Stimulated activated naive CD8-positive, alpha-beta T cell treated with anti-CD3 and anti-CD28 coated beads, Interleukin-15, amount 100 ng/mL, for 72 hours (primary cell): Measurements from ENCODE around the gene TCF15.

Experiments
- ATAC-seq: fragments of 150-1000 bp; cut with Tn5 transposase; 2 replicates; pipeline ENCODE4 v1.10.0; 2021; ENCODE audit warnings: mild to moderate bottlenecking, moderate library complexity
- DNase-seq, 2 donors: peaks; one replicate each; pipeline ENCODE4 v3.0.0; 2021 to 2022
- H3K27ac Mint-ChIP-seq, 2 donors: one replicate each; pipeline ENCODE4 v1.8.0; 2022; ENCODE audit warnings: mild to moderate bottlenecking in 2 of 2, mixed read lengths in 2 of 2, moderate library complexity in 2 of 2
- H3K27me3 Mint-ChIP-seq: one replicate; pipeline ENCODE4 v1.8.0; 2022; ENCODE audit warnings: mixed read lengths
- H3K4me1 Mint-ChIP-seq: one replicate; pipeline ENCODE4 v1.8.0; 2022; ENCODE audit warnings: mild to moderate bottlenecking, mixed read lengths
- H3K4me3 Mint-ChIP-seq, 2 donors: one replicate each; pipeline ENCODE4 v1.8.0; 2022; ENCODE audit warnings: mild to moderate bottlenecking in 2 of 2, mixed read lengths in 2 of 2, moderate library complexity in 1 of 2
- H3K9me3 Mint-ChIP-seq, 2 donors: one replicate each; pipeline ENCODE4 v1.8.0; 2022; ENCODE audit warnings: mixed read lengths in 2 of 2

TCF15 gene

GRCh38 chr20:561437-562231 lies 48.5 kb downstream of the TCF15 start:
- Mint-ChIP-seq H3K4me1 (no peaks in the 10 kb centered on the region), H3K4me3 (no peak overlapping the region), H3K27me3 (peaks cover 26% of the 10 kb centered on the region), H3K9me3 (no peaks in the 10 kb centered on the region), H3K27ac (no peak overlapping the region)
- ATAC-seq (peak; percentile 82), DNase-seq (peak; percentile 48 to 59)

- Mint-ChIP-seq H3K4me1 (no peaks in the 10 kb centered on the region), H3K9me3 (no peaks in the 10 kb centered on the region), H3K27ac (no peak overlapping the region), H3K27me3 (peaks cover 26% of the 10 kb centered on the region), H3K4me3 (no peak overlapping the region)
- DNase-seq, result no peak
- no peak for ATAC-seq
These were observed 49.4 kb downstream of the TCF15 start for GRCh38 chr20:560680-561079.

- ATAC-seq (no peak), DNase-seq (no peak)
- no peaks in the 10 kb centered on the region for H3K4me1 Mint-ChIP-seq
- no peaks in the 10 kb centered on the region for H3K9me3 Mint-ChIP-seq
- peaks cover 37% of the 10 kb centered on the region for H3K27me3 Mint-ChIP-seq
- H3K27ac Mint-ChIP-seq, result no peak overlapping the region
- no peak overlapping the region for H3K4me3 Mint-ChIP-seq
These were observed 52.0 kb downstream of the TCF15 start for GRCh38 chr20:558117-558516.

GRCh38 chr20:556984-557383 lies 53.1 kb downstream of the TCF15 start:
- DNase-seq, result no peak
- no peak overlapping the region for H3K27ac Mint-ChIP-seq
- H3K4me3 Mint-ChIP-seq, result no peak overlapping the region
- H3K27me3 Mint-ChIP-seq, result peaks cover 45% of the 10 kb centered on the region
- no peak for ATAC-seq
- no peaks in the 10 kb centered on the region for H3K4me1 Mint-ChIP-seq
- no peaks in the 10 kb centered on the region for H3K9me3 Mint-ChIP-seq

GRCh38 chr20:555976-556385 lies 54.1 kb downstream of the TCF15 start:
- Mint-ChIP-seq H3K4me3 (no peak overlapping the region), H3K27ac (no peak overlapping the region), H3K4me1 (no peaks in the 10 kb centered on the region), H3K27me3 (peaks cover 45% of the 10 kb centered on the region), H3K9me3 (no peaks in the 10 kb centered on the region)
- DNase-seq (no peak), ATAC-seq (no peak)
